SH-SY5Y (cell line): ENCODE measurements around the gene ICAM1.

Experiments
- GATA2 ChIP-seq: IDR thresholded peaks from 2 replicates; pipeline ENCODE4 v1.6.1; 2011; ENCODE audit warnings: mild to moderate bottlenecking, low read depth, low read length
- GATA3 ChIP-seq: IDR thresholded peaks from 2 replicates; pipeline ENCODE4 v1.6.1; 2011; ENCODE audit warnings: low read depth, mild to moderate bottlenecking, low read length, moderate library complexity

DNA sequence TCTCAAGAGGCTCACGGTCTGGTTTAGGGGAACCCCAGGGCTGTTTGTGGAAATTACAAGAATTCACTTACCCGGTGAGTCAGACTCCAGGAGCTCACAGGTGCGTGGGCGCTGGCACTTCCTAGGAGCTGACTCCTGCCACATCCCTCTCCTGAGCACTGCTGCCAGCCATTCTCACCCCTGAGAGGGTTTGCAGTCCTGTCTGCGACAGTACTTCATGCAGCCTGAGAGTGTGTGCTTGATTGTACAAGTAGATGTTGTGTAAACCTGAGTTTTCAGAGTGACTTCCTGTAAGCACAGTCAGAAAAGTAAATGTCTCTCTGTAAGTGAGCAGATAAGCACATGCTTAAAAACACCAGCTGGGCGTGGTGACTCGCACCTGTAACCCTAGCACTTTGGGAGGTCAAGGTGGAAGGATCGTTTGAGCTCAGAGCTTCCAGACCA, 10.8 kb upstream of the ICAM1 start:
- TF ChIP-seq GATA2 (no peak), GATA3 (no peak)
